COLO829 (cell line): ENCODE results near the gene CACFD1.

ENCODE experiments used
- DNase-seq: peaks from one replicate; pipeline ENCODE4 v3.0.0; 2012; ENCODE audit warnings: low spot score

Gene CACFD1

GRCh38 chr9:133518706-133519449, 59.1 kb downstream of the CACFD1 start:
- no peak for DNase-seq

GRCh38 chr9:133519693-133520092, 59.9 kb downstream of the CACFD1 start:
- DNase-seq, result no peak

- DNase-seq, result no peak
Measured at GRCh38 chr9:133520121-133520835, 60.5 kb downstream of the CACFD1 start.
